UCSD-AML1 (cell line): Measurements from ENCODE around the gene SDF2.
"Not testable (repeated sequence)": the region's sequence is repeated elsewhere in the genome, so short reads cannot be mapped to it uniquely, and the experiment has no call there.

ENCODE experiments used
- DNase-seq: peaks from one replicate; lab custom pipeline; 2025; ENCODE audit not compliant: unreplicated experiment; lab: John Stamatoyannopoulos, UW

The SDF2 gene

DNA sequence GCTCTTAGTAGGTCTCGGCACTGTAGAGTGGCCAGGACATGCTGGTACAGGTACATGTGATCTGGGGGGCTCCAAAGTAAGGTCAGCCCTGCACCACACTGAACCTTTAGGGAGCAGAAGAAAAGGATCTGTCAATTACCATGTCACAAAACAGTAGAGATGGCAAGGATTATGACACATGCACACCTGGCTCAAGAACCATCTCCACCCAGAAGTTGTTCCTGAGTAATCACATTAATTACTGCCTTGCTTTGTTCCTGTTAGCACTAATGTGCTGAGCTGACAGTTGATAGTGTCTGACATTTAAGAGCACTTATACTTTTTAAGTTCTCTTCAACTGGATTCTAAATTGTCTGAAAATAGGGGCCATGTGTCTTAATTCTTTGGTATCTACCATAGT lies 26.2 kb downstream of the SDF2 start:
- no peak for DNase-seq

DNA sequence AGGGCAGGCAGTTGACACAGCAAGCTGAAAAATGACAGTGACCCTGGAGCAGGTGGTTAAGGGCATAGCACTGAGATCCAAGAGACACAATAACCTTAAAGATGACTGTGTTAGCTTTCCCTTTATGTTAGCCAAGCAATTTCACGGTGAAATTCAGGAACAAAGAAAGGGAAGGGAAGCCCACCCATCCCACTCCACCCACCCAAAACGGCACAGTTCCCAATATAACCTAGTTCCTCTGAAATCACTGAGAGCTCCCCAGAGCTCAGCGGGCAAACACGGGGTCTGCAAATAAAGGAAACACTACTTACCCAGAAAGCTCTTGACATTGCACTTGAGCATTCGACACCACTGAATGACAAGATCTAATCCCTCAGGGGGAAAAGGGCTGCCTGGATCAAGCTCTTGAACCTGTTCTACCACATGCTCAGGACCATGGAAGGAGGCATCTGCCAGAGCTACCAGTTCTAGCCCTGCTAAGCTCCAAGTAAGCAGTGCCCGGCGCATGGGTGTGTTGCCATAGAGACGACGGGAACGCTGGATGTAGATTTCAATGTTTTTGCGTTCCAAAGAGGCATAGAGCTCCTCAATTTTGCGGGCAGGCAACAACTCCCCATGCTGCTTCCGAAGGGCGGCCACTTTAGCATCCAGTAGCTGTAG lies 27.4 kb downstream of the SDF2 start:
- DNase-seq = no peak

DNA sequence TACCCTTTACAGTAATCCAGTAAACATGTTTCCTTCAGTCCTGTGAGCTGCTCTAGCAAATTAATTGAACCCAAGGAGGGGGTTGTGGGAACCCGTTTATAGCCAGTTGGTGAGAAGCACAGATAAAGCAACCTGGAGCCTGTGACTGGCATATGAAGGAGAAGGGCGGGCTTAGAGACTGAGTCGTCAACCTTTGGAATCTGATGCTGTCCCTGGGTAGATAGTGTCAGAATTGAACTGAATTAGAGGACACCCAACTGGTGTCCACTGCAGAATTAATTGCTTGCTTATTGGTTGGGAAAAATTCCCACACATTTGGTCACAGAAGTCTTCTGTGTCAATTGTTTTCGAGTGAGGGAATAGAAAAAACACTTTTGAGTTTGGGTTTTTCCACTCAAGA lies 34.9 kb downstream of the SDF2 start:
- DNase-seq = no peak

DNA sequence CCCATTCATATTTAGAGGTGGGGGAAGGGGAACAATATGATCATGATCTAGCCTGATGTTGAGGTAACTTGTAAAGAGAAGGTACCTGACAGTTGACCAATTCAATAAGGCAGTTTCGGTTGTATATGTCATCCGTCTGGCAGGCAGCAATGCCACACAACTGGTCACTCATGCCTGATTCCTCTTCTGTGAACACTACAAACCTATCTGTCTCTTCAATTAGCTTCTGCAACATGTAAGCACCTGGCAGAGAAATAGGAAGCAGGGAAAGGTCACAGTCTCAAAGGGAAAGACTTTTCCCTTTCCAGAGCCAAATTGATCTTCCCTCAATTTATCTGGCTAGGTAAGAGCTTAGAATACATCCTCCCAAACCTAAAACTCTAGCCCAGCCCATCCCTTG lies 37.6 kb downstream of the SDF2 start:
- DNase-seq = no peak

DNA sequence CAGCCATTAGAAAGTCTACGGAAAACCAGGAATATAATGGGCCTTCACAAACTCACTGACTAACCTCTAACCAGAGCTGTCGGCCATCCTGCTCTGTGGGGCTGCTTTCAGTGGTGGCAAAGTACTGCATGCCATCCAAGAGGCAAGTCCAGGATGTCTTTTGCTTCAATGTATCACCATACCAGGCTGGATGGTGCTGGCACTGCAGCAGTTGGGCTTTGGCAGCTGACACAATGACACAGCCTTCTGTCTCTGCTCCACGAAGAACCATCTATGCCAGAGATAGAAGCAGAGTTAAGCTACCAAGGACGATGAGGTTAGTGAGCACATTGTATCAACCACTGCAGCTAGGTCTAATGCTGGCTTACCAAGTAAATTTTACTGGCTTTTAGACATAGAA lies 38.0 kb downstream of the SDF2 start:
- no peak for DNase-seq

DNA sequence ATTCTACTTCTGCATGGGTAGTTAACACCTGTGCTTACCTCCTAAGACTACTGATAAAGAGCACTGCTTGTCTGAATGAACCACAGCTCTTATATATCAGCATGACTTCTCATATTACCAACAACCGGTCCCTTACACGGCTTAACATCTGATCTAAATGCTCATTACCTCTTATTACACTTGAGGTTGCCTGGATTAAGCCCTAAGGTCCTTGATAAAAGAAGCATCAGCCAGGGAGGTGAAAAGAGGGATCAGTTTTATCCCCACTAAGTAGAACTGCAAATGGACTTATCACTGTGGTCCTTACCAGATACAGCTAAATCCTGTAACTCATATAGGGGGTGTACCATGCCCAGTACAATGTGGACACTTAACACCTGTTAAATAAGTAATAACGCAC lies 39.5 kb downstream of the SDF2 start:
- DNase-seq = no peak

DNA sequence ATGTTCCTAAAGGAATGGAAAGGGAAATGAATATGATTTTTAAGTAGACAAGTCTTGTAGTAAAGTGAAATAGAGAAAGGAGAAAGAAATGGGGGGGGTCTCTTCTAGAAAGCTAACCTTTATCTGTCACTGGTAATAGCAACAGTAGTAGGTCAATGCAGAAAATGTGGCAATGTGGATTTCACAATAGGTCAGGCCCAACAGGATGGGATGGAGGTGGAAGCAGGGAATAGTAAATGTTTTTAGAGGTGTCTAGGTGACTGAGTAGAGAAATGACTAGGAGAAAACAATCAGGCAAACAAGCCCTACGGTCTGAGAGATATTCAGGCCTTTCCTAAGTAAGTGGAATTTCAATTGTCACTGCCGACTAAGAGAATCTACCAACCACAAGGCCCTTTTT lies 41.7 kb downstream of the SDF2 start:
- DNase-seq = no peak

DNA sequence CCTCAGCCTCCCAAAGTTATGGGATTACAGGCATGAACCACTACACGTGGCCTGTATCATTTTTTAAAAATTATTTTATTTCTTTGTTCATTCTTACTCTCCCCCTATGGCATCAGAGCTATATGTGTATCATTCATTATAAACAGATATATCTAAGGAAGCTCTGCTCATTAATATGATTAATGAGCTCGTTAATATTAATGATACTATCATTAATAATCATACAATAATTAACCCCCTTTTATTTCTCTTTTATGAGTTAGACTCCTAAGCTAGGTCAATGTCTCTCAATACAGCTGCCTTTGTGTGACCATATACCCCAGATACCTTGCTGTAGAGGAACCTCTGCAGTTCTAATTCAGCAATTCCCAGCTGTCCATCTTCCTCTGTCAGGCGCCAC lies 43.2 kb downstream of the SDF2 start:
- no peak for DNase-seq

DNA sequence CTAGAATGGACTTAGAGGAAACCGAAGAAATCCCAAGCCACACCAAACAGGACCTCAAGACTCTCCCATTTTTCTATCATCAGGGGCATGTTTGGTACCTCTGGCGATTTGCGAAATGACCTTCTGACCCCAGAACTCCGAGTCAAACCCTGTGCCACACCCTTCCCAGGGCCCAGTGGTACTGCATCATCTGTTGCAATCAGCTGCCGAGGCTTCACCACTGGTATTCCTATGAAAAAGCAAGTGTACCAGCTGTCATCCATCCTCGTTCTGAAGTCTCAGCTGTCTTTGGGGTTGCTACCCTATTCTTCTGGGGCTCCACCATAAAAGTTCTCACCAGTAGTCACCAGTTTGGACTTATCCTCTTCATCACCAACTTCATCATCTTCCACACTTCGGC lies 45.4 kb downstream of the SDF2 start:
- no peak for DNase-seq

DNA sequence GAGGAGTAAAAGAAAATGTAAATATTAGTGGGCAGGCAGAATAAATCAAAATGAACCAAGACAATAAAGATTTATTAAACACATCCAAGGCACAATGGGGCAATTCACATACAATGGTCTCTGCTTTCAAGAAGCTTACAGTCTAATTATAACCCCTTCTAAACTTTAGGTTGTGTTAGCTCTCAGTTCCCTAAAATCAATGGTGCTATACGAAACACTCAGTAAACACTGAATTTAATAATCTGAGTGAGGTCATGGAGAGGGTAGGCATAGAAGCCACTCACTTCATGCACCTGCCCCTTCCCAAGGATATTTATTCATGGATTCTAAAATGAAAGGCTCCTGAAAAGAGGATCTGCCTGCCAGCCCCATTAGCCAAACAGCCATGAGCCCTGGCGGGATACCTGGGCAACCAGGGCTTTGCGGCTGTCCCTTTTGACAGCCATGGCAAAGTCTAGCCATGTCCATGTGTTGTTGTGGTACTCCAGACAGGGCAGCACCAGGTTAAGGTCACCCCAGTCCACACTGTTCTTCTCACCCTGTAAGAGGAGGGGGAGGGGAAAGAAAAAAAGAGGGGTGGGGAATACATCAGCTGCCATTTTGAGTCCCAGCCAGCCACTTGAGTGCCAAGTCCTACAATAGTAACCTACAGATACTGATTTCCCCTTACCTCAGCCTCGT lies 46.3 kb downstream of the SDF2 start:
- DNase-seq = no peak

DNA sequence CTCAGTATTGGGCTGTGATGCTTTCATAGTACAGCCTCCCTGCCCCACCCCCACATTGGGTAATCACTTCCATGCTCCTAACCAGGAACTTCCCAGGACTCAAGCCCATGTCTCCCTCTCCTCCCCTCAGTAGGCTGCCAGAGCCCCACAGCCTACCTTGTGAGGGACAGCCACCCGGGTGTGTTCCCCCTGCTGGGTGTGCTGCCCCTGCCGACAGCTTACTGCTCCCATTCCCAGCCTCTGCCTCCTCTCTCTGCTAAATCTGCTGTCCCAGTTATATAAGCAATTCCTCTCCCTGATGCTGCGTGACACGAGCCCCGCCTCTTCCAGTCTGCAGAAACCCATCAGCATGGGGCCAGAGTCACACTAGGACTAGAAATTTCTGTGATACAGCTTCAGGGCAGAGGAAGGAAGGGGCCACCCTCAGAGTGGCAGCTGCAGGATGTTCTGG lies 47.8 kb downstream of the SDF2 start, which contains the start of gene RSKR:
Gene RSKR, minus strand, starts transcription at position 255 of the 451 bp plus-strand sequence. Its CDS starts 24 bp downstream, at position 231.
- no peak for DNase-seq

DNA sequence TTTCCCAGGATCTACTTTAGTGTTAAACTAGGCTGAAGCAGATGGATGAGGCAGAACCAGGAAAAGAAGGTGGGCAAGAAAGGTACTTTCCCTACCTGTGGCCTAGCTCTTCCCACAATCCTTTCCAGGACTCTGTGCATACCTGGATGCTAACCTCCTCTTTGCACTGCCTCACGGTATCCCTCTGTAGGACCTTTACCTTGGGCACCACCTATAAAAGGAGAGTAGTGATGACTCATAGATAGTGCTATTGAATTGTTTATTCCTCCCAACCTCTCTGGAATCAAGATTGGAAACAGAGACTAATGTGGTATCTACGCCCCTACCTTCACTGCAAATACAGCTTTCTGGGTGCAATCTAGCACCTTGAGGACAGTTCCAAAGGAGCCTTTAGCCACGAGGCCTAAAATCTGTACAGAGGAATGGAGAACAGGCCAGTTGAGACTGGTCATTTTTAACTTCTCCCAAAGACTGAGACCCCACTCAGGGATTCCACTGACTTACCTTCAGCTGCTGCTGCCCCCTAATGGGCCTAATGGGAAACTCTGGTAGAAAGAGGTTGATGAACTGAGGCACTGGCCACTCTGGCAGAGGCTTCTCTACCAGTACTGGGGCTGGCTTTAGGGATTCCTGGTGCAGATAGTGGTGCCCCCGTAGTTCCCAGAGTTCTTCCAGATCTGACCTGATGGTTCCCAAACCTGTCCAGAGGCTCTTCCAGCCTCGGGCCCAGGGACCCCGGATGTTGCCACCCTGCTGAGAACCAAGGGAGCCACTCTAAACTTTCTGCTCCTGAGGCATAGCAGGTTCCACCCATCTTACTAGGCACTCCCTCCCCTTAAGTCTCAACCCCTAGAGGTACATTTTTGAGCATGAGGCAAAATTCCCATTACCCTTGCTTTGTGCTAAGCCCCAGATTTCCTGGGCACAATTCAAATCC lies 48.5 kb downstream of the SDF2 start:
- DNase-seq = no peak

DNA sequence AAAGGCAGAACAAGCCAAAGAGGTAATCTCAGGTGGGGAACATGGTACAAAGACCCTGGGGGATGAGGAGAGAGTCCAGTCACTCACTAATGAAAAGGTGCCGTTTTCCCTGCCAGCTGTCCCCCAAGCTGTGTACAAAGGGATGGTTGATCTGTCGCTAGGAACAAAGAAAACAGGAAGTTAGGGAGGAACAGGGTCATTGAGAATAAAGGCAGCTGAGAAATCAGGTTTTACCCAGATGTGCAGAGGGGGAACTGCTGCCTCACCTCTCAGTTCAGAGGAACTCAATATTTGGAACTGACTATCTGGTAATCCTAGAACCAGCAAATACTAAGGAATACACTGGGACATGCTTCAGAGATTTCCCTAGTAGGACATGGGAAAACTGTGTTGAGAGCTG lies 49.2 kb downstream of the SDF2 start:
- DNase-seq = no peak

DNA sequence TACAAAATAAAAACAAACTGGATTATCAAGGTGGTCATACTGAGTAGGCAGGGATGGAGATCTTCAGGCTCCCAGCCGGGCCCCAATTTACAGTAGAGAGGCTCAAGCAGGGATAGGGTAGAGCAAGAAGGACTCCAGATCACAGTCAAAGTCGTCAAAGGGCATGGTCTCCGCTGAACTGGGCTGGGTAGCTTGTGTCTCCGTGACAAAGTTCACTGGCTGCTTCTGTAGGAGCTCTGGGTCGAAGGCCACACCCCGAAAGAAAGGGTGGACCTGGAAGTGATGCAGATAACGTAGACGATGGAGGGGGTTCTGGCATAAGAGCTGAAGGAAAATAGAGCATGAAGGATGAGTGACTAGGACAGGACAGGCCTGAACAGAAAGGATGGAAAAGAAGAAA lies 51.3 kb downstream of the SDF2 start:
- no peak for DNase-seq

DNA sequence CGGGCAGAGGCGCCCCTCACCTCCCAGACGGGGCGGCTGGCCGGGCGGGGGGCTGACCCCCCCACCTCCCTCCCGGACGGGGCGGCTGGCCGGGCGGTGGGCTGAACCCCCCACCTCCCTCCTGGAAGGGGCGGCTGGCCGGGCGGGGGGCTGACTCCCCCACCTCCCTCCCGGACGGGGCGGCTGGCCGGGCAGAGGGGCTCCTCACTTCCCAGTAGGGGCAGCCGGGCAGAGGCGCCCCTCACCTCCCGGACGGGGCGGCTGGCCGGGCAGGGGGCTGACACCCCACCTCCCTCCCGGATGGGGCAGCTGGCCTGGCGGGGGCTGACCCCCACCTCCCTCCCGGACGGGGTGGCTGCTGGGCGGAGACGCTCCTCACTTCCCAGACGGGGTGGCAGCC lies 57.7 kb downstream of the SDF2 start:
- not testable (repeated sequence) for DNase-seq

DNA sequence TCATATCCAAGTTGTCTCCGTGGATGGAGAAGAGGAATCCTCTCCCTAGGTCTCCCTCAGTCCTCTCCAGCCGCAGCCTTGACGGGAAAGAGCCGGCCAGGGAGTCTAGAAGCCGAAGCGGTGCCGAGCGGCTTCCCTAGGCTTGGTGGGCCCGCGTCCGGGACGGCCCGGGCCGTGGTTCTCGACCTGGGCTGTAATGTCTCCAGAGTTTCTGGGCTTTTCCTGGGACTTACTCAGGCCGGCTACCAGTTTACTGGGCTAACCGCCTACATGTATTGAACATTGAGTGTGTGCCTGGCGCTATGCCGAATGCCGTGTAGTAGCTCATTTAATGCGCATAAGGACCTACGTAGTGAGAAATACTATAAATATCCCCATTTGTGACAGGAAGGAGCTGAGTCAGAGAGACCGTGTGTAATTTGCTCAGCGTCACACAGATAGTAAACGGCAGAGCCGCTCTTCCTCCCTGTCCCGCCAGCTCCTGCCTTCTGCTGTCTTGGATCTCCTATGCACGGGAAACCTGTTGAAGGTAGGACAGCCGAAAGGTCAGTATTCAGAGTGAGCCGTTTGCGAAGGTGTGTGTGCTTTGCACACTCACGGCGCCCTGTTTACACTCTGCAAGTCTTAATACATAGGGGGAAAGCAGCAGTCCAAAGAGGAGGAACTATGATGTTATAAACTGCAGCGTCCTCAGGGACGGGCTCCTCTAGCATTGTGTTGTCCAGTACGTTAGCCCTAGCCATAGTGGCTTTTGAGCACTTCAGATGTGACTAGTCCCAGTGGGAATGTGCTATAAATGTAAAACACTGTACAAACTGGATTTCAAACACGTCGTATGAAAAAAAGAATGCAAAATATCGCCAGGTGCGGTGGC lies 62.2 kb downstream of the SDF2 start:
- peak; percentile 77 for DNase-seq

DNA sequence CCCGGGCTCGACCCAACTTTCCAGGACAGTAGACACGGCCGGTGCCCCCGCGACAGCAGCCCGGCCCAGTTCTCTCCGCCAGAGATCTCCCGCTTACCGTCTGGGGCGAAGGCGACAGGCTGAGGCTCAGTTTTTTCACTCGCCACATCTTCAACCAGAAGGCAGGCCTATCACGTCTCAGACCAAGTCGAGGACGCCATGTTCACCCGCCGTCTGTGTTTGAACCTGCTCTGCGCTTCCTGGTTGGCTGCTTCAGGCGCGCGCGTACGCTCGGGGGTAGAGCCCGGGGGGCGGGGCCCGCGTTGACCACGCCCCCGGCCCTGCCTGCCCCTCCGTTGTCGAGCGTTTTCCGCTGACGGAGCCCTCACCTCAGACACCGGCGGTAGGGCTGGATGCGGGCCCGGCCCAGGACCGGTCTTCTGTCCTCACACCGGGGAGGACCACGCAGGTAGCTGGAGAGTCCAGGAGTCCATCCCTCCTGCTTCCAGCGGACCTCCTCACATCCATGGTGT lies 62.9 kb downstream of the SDF2 start, which contains the start of gene SPAG5:
Gene SPAG5, minus strand, starts transcription at position 227 of the 512 bp plus-strand sequence. Its CDS starts 79 bp downstream, at position 148.
- peak; percentile 94 for DNase-seq

DNA sequence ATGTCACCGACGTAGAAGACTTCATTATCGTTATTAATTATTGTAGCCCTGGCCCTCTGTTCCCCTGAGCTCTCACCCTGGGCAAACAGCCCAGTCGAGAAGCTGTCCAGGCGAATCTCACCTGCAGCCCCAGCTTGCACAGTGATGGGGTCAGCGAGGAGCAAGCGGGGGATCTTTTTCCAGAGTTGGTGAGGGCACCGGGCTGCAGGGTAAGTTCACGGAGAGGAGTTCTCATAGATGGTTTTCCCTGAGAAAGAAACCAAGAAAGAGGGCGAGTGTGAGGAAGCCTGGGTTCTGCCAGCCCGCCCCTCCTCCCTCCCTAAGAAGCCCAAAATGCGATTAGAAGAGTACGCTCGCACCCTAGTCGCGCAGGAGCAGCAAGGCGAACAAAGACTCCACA lies 63.3 kb downstream of the SDF2 start:
- DNase-seq = no peak
